ENCODE data around the gene PTPRE.

The PTPRE gene

GRCh38 chr10:127921753-127922145 is 14.8 kb downstream of the PTPRE start:
- H3K27ac ChIP-seq: no peak overlapping the region
- TF ChIP-seq ZFX (IDR thresholded peaks at IDR 0.05): no peak
- TF ChIP-seq, protein P1, sequence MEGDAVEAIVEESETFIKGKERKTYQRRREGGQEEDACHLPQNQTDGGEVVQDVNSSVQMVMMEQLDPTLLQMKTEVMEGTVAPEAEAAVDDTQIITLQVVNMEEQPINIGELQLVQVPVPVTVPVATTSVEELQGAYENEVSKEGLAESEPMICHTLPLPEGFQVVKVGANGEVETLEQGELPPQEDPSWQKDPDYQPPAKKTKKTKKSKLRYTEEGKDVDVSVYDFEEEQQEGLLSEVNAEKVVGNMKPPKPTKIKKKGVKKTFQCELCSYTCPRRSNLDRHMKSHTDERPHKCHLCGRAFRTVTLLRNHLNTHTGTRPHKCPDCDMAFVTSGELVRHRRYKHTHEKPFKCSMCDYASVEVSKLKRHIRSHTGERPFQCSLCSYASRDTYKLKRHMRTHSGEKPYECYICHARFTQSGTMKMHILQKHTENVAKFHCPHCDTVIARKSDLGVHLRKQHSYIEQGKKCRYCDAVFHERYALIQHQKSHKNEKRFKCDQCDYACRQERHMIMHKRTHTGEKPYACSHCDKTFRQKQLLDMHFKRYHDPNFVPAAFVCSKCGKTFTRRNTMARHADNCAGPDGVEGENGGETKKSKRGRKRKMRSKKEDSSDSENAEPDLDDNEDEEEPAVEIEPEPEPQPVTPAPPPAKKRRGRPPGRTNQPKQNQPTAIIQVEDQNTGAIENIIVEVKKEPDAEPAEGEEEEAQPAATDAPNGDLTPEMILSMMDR (conservative IDR thresholded peaks at IDR 0.05): no peak

DNA sequence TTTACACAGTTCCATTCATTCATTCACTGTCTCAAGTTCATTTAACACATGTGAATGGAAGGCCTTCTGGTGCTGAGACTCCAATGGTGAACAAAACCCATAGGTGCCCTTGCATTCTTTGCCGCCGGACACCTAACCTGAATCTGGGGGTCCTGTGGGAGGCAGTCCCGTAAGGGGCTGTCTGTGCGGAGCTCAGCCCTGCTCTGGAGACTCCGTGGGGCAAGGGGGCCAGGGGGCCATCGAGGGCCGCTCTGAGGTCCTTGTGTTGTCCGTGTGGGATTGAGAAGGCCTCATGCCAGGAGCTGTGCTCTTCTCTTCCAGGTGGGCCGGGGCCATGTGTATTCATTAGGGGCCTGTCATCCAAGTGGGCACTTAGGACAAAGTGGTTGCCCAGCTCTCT is 15.3 kb downstream of the PTPRE start:
- no peak overlapping the region for H3K27ac ChIP-seq
- TF ChIP-seq ZFX (IDR thresholded peaks at IDR 0.05): no peak
- TF ChIP-seq, protein P1 (conservative IDR thresholded peaks at IDR 0.05): no peak

DNA sequence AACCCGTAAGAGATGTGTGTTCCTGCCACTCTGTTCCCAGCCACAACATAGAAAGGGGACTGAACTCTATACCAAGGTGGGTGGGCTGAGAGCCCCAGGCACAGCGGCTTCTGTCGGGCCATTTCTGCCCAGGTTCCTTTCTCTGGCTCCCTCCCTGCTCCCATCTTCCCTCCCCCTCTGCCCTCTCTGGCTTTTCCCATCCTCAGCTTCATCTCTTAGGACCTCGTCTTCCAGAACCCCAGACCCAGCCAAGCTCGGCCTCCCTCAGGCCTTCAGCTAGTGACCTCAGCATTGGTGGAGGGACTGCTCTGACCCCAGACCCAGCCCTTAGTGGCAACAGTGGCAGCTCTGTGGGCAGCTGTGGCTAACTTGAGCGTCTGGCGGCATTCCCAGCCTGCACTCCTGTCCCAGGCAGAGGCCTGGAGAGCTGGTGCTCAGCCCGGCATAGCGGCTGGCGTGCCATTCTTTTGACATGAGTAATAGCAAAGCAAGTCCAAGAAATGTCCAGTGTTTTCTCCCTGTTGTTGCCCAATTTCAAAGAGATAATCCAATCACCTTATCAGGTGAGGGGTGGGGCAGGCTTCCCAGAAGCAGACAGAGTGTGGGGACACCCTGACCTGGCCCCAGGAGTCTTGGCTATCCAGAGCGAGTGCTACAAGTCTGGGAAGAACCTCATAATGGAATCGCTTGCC is 15.9 kb downstream of the PTPRE start:
- TF ChIP-seq ZFX (IDR thresholded peaks at IDR 0.05): no peak
- TF ChIP-seq, protein P1 (conservative IDR thresholded peaks at IDR 0.05): no peak
- H3K27ac ChIP-seq: no peak overlapping the region

GRCh38 chr10:127923646-127924045 is 16.7 kb downstream of the PTPRE start:
- H3K27ac ChIP-seq: no peak overlapping the region
- TF ChIP-seq, protein P1 (conservative IDR thresholded peaks at IDR 0.05): no peak
- no peak for TF ChIP-seq ZFX (IDR thresholded peaks at IDR 0.05)

GRCh38 chr10:127925471-127926207 is 18.7 kb downstream of the PTPRE start:
- TF ChIP-seq, protein P1 (conservative IDR thresholded peaks at IDR 0.05): no peak
- TF ChIP-seq ZFX (IDR thresholded peaks at IDR 0.05): no peak
- no peak overlapping the region for H3K27ac ChIP-seq

DNA sequence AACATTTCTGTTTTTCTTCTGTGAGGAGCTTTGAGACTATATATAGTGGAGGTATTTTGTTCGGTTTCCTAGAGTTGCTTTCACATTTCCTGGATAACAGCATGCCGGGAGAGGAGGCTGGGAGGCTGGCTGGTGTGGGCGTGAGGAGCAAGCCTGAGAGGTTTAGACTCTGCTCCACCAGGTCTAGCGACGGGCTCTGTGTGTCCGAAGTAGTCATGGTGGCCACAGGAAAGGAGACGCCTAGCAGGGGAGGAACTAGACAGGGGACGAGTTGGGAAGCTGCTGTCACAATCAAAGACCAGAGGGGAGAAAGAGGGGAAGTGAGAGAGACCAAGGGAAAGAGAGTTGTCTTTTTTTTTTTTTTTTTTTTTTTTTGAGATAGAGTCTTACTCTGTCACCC is 19.6 kb downstream of the PTPRE start:
- TF ChIP-seq, protein P1 (conservative IDR thresholded peaks at IDR 0.05): no peak
- no peak for TF ChIP-seq ZFX (IDR thresholded peaks at IDR 0.05)

GRCh38 chr10:127928021-127928806 is 21.3 kb downstream of the PTPRE start:
- no peak for TF ChIP-seq ZFX (IDR thresholded peaks at IDR 0.05)
- TF ChIP-seq, protein P1 (conservative IDR thresholded peaks at IDR 0.05): no peak
- no peak overlapping the region for H3K27ac ChIP-seq

More for the DNA sequence above, 19.6 kb downstream of the PTPRE start:
- no peak overlapping the region for H3K27ac ChIP-seq

All from C4-2B (cell line).